Measurements from ENCODE around the gene KRT8. TPM values are rescaled to one million over a fixed set of nuclear protein-coding genes. Genes with fewer than 3 reads are reported as not detected.
A peak's percentile ranks its signal among the peaks of the same experiment; 100 is the strongest.

KRT8 gene
- total and polyA plus RNA-seq, 10 of the 15 experiments (the other 5 are each of a cell fraction or from before 2014, with no cell fraction given), result 0.11 to 5.6 (median 0.37) TPM; not detected in 1

DNA sequence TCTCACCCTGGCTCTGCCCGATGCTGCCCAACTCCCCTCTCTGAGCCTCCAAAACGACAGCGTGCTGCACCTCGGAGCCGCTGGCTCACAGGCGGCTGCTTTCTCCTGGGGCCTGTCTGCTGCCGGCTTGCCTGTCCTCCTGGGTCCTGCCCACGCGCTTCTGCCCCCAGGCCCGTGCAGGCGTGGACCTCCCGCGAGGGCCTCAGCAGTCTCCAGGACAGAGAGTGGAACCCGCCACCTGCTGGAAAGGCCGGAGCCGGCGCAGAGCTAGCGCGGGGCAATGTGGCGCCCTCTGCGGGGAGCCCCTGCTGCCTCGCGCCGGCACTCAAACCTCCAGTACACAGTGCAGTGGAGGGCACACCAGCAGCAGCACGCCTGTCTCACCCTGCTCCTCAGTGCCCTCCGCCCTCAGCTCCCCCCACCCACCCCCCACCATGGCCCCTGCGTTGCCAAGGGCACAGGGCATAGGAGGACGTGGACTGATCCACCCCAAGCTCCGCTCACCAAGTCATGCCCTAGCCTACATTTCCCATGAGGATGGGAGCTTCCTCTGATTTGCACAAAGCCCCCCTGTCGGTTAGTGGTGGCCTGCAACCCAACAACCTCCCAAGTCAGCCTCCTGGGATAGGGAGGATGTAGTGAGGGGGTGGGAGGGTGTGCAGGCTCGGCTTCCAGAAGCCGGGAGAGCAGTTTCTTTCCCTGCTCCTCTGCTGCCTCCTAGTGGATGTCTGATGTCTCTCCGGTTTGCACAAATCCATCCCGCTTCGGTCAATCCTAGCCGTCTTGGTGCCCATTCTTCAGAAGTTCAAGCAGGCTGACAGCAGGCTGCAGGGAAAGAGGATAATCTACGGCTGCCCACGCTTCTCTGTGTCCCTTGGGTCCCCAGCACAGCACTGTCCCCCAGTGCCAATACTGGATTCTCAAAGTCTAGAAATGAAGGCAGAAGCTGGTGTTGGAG is 25.2 kb downstream of the KRT8 start:
- H3K79me2 ChIP-seq (ENCODE audit: control insufficient read depth, insufficient read depth, low read length), result no peaks in the 10 kb centered on the region
- no peaks in the 10 kb centered on the region for H3K36me3 ChIP-seq (ENCODE audit: control insufficient read depth in 2 of 2, insufficient read depth in 2 of 2, low read length in 1 of 2)
- BruUV-seq (replicated peaks), result no TSS peak
- H3K9me3 ChIP-seq (replicated peaks; ENCODE audit: control insufficient read depth, insufficient read depth, low read length), result no peaks in the 10 kb centered on the region
- H2AFZ ChIP-seq (ENCODE audit: control insufficient read depth, low read depth, low read length), result peak overlapping the region; percentile 41; the same call in 1 of the 2 replicates
- FAIRE-seq (peak; percentile 92), ATAC-seq (peak; percentile 98), DNase-seq (ENCODE audit: low read depth, low spot score) (no peak)
- WGBS (ENCODE audit: insufficient coverage, insufficient replicate concordance, low lambda C conversion rate, missing lambda C conversion rate), result 2% methylated on average over 37 of the region's 38 CpGs
- H3K27ac ChIP-seq (ENCODE audit: control insufficient read depth, insufficient read depth), result no peak overlapping the region
- ChIA-PET RAD21 (ENCODE audit: unreplicated experiment) (interaction anchor here (0.7 to 1.6 kb wide), 10 partner anchors 8 to 723 kb away, joined by 3 to 5 read pairs (median 3); no protein-coding TSS in a partner anchor), POLR2A (no interaction called here), SMC1A (ENCODE audit: uncharacterized antibody, unreplicated experiment) (interaction anchor here (0.9 to 1.5 kb wide), 7 partner anchors 51 to 507 kb away, joined by 3 read pairs; no protein-coding TSS in a partner anchor), CTCF (interaction anchor here (0.6 to 14.7 kb wide), 33 partner anchors 9 to 859 kb away, joined by 3 to 418 read pairs (median 4); no protein-coding TSS in a partner anchor)
- H3K4me3 ChIP-seq, result no peak overlapping the region
- no peaks in the 10 kb centered on the region; a peak in 2 of 4 replicates for H3K27me3 ChIP-seq (replicated peaks in 1 of 2; ENCODE audit: control insufficient read depth in 2 of 2, insufficient read depth in 2 of 2, low read length in 1 of 2)
- no peaks in the 10 kb centered on the region for H3K4me1 ChIP-seq (ENCODE audit: control insufficient read depth, insufficient read depth, low read length)
- no peaks in the 10 kb centered on the region for H4K20me1 ChIP-seq (ENCODE audit: control insufficient read depth, insufficient read depth)
- peak overlapping the region; percentile 45; the same call in 1 of the 2 replicates for H3K4me2 ChIP-seq (ENCODE audit: control insufficient read depth, insufficient read depth)
- no peak overlapping the region for H3K9ac ChIP-seq (ENCODE audit: control insufficient read depth, insufficient read depth, low read length)
- peak; percentile 67 for TF ChIP-seq RAD21 (IDR thresholded peaks at IDR 0.05; ENCODE audit: insufficient read depth, low read depth, low read length)
- no peak for TF ChIP-seq FOXM1 (IDR thresholded peaks at IDR 0.05; ENCODE audit: low read depth, low read length)
- TF ChIP-seq SMC3 (IDR thresholded peaks at IDR 0.05; ENCODE audit: borderline replicate concordance, low read length), result peak; percentile 60
- TF ChIP-seq BHLHE40 (IDR thresholded peaks at IDR 0.05; ENCODE audit: borderline replicate concordance in 1 of 2, low read depth in 2 of 2, low read length in 1 of 2), result peak in 1 of 2 experiments; percentile 48; a peak in 1 of 4 replicates
- TF ChIP-seq, protein P1, sequence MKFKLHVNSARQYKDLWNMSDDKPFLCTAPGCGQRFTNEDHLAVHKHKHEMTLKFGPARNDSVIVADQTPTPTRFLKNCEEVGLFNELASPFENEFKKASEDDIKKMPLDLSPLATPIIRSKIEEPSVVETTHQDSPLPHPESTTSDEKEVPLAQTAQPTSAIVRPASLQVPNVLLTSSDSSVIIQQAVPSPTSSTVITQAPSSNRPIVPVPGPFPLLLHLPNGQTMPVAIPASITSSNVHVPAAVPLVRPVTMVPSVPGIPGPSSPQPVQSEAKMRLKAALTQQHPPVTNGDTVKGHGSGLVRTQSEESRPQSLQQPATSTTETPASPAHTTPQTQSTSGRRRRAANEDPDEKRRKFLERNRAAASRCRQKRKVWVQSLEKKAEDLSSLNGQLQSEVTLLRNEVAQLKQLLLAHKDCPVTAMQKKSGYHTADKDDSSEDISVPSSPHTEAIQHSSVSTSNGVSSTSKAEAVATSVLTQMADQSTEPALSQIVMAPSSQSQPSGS (IDR thresholded peaks at IDR 0.05; ENCODE audit: low read length), result no peak
- TF ChIP-seq, protein P2, sequence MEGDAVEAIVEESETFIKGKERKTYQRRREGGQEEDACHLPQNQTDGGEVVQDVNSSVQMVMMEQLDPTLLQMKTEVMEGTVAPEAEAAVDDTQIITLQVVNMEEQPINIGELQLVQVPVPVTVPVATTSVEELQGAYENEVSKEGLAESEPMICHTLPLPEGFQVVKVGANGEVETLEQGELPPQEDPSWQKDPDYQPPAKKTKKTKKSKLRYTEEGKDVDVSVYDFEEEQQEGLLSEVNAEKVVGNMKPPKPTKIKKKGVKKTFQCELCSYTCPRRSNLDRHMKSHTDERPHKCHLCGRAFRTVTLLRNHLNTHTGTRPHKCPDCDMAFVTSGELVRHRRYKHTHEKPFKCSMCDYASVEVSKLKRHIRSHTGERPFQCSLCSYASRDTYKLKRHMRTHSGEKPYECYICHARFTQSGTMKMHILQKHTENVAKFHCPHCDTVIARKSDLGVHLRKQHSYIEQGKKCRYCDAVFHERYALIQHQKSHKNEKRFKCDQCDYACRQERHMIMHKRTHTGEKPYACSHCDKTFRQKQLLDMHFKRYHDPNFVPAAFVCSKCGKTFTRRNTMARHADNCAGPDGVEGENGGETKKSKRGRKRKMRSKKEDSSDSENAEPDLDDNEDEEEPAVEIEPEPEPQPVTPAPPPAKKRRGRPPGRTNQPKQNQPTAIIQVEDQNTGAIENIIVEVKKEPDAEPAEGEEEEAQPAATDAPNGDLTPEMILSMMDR (IDR thresholded peaks at IDR 0.05 in 2 of 3, conservative IDR thresholded peaks at IDR 0.05 in 1 of 3; ENCODE audit: control insufficient read depth in 2 of 3, extremely low read depth in 1 of 3, insufficient read depth in 1 of 3, low read depth in 3 of 3, low read length in 3 of 3), result peak; percentile 73 to 89 (median 84)
- TF ChIP-seq RBBP5 (conservative IDR thresholded peaks at IDR 0.05), result no peak
- intact Hi-C loops (cut with micrococcal nuclease; ENCODE audit: unreplicated experiment) (loop anchor here (1.0 to 5.0 kb wide), 3 partner anchors 296 to 722 kb away; no protein-coding TSS in a partner anchor), in situ Hi-C loops (cut with MboI) (loop anchor here (5.0 kb wide), 1 partner anchor 497 kb away; no protein-coding TSS in a partner anchor)

All from GM12878 (cell line).